GM21526 (cell line): ENCODE results near the gene GABRR2.

ENCODE experiments used
- ATAC-seq: cut with Tn5 transposase; IDR thresholded peaks from one replicate; pipeline ENCODE4 v1.9.1; 2021; ENCODE audit warnings: moderate library complexity; ENCODE audit not compliant: unreplicated experiment, low FRiP score

GABRR2 gene

DNA sequence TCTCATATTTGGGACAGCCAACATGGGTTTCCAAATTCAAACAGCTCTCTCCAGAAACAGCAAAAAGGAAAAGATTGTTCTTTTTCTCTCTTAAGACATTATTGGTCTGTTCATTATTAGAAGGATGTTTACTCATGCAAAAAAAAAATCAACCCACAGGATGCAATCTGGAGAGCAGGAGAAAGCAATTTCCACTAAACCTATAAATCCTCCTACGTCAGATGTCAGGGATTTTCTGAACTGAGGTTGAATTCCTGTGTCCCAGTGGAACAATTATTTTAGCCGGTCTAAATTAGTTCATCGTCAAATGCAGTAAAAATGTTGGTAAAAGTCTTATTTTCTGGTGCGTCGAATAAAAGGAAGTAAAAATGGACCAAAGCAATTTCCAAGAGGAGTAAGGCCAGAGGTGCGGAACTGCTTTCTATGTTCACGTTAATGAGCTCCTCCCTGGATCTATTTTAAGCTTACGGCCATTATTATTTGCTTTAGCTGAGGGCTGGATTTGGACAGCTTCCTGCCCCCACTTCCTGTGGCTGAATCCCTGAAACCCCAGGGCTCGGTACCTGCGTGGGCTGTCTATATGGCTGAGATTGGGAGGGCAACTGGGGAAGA lies 97.7 kb downstream of the GABRR2 start, which contains the start of gene GABRR1:
GABRR1 (minus strand) TSS at position 60 of the 612 bp plus-strand sequence; CDS start at position 24, 36 bp downstream.
- no peak for ATAC-seq

DNA sequence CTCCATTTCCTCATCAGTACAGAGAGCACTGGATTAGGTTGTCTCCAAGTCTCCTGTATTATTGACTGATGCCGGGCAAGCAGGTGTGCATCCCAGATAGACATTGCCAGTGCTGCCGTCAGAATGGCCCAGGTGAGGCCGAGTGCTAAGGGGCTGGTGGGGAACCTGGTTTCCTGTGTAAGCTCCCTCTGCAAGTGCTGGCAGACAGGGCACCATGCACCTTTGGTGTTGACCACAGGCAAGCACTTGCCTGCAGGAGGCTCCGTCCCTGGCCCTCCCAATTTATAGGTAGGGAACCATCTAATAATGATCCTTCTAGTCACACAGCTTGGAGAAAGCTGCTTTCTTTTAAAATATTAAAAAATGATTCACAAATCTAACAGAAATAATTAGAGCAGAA lies 98.7 kb downstream of the GABRR2 start:
- no peak for ATAC-seq

- ATAC-seq: no peak
These were observed 99.7 kb downstream of the GABRR2 start for GRCh38 chr6:89215391-89215790.

DNA sequence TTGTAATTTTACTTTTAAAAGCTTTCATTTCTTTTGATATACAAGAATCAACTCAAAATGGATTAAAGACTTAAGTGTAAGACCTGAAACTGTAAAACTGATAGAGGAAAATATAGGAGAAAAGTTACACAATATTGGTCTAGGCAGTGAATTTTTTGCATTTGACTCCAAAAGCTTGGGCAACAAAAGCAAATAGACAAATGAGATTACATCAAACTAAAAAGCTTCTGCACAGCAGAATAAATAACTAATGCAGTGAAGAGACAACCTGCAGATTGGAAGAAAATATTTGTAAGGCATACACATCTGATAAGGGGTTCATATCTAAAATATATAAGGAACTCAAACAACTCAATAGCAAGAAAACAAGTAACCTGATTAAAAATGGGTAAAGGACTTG lies 100.9 kb downstream of the GABRR2 start:
- ATAC-seq: no peak

GRCh38 chr6:89212472-89212871 lies 102.6 kb downstream of the GABRR2 start:
- no peak for ATAC-seq

DNA sequence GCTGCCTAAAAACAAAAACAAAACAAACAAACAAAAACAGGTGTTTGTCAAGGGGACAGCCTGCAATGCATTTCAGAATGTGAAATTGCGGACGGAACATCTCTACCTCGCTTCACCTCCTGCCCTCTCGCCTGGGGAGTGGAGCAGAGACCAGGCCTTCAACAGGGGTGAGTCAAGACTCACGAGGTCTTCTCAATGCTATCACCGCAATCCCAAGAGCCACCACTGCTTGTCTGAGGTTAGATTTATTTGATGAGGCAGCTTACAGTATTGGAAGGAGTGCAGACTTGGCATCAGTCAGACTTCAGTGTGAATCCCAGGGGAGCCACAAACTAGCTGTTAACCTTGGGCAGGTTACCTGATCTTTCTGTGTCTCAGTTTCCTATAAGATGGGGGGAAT lies 105.6 kb downstream of the GABRR2 start:
- ATAC-seq: no peak

GRCh38 chr6:89208551-89208950 lies 106.5 kb downstream of the GABRR2 start:
- no peak for ATAC-seq
